ENCODE measurements around the gene INSIG1. TPM values are rescaled to one million over a fixed set of nuclear protein-coding genes. Genes with fewer than 3 reads are reported as not detected.

Gene INSIG1
- total and polyA plus RNA-seq, 2 experiments from 2014 or later = 70.3 to 131 TPM

DNA sequence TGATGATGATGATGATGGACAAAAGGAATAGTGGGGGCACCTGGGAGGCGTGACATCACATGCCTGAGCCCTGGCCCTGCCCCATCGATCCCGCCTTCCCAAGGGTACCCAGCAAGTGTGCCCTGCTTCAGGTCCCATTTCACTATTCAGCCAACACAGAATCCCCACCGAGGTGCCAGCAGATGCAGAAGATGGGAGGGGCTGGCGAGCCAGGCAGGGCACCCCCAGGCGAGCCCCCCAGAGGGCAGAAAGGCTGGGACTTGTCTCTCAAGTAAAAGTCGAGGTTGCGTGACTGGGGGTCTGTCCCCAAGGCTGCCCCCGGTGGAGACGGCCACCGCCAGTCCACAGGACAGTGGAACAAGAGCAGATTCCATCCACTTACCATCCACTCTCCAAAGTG is 57.5 kb downstream of the INSIG1 start:
- TF ChIP-seq JUNB (IDR thresholded peaks at IDR 0.05; ENCODE audit: unreplicated experiment) (no peak), NANOG (IDR thresholded peaks at IDR 0.05; ENCODE audit: borderline replicate concordance) (no peak), CREB1 (CRISPR knock-in tag; IDR thresholded peaks at IDR 0.05; ENCODE audit: low read depth) (no peak), EZH2phosphoT487 (IDR thresholded peaks at IDR 0.05; ENCODE audit: unreplicated experiment) (no peak), ZNF331 (CRISPR knock-in tag; IDR thresholded peaks at IDR 0.05; ENCODE audit: low read depth) (no peak), EZH2 (IDR thresholded peaks at IDR 0.05; ENCODE audit: low read depth, unreplicated experiment) (no peak)
- TF ChIP-seq, protein P1, sequence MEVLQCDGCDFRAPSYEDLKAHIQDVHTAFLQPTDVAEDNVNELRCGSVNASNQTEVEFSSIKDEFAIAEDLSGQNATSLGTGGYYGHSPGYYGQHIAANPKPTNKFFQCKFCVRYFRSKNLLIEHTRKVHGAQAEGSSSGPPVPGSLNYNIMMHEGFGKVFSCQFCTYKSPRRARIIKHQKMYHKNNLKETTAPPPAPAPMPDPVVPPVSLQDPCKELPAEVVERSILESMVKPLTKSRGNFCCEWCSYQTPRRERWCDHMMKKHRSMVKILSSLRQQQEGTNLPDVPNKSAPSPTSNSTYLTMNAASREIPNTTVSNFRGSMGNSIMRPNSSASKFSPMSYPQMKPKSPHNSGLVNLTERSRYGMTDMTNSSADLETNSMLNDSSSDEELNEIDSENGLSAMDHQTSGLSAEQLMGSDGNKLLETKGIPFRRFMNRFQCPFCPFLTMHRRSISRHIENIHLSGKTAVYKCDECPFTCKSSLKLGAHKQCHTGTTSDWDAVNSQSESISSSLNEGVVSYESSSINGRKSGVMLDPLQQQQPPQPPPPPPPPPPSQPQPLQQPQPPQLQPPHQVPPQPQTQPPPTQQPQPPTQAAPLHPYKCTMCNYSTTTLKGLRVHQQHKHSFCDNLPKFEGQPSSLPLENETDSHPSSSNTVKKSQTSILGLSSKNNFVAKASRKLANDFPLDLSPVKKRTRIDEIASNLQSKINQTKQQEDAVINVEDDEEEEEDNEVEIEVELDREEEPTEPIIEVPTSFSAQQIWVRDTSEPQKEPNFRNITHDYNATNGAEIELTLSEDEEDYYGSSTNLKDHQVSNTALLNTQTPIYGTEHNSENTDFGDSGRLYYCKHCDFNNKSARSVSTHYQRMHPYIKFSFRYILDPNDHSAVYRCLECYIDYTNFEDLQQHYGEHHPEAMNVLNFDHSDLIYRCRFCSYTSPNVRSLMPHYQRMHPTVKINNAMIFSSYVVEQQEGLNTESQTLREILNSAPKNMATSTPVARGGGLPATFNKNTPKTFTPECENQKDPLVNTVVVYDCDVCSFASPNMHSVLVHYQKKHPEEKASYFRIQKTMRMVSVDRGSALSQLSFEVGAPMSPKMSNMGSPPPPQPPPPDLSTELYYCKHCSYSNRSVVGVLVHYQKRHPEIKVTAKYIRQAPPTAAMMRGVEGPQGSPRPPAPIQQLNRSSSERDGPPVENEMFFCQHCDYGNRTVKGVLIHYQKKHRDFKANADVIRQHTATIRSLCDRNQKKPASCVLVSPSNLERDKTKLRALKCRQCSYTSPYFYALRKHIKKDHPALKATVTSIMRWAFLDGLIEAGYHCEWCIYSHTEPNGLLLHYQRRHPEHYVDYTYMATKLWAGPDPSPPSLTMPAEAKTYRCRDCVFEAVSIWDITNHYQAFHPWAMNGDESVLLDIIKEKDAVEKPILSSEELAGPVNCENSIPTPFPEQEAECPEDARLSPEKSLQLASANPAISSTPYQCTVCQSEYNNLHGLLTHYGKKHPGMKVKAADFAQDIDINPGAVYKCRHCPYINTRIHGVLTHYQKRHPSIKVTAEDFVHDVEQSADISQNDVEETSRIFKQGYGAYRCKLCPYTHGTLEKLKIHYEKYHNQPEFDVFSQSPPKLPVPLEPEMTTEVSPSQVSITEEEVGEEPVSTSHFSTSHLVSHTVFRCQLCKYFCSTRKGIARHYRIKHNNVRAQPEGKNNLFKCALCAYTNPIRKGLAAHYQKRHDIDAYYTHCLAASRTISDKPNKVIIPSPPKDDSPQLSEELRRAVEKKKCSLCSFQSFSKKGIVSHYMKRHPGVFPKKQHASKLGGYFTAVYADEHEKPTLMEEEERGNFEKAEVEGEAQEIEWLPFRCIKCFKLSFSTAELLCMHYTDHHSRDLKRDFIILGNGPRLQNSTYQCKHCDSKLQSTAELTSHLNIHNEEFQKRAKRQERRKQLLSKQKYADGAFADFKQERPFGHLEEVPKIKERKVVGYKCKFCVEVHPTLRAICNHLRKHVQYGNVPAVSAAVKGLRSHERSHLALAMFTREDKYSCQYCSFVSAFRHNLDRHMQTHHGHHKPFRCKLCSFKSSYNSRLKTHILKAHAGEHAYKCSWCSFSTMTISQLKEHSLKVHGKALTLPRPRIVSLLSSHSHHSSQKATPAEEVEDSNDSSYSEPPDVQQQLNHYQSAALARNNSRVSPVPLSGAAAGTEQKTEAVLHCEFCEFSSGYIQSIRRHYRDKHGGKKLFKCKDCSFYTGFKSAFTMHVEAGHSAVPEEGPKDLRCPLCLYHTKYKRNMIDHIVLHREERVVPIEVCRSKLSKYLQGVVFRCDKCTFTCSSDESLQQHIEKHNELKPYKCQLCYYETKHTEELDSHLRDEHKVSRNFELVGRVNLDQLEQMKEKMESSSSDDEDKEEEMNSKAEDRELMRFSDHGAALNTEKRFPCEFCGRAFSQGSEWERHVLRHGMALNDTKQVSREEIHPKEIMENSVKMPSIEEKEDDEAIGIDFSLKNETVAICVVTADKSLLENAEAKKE (CRISPR knock-in tag; IDR thresholded peaks at IDR 0.05) = no peak
- H3K27me3 Mint-ChIP-seq (ENCODE audit: insufficient read depth, low read depth, poor library complexity) = peaks cover 29% of the 10 kb centered on the region
- peaks cover 16% of the 10 kb centered on the region for H3K9me3 Mint-ChIP-seq
- DNase-seq (ENCODE audit: low spot score) (no peak), ATAC-seq (no peak)
- Histone ChIP-seq H3K9me2 (ENCODE audit: insufficient read depth) (no peaks in the 10 kb centered on the region), H3K4me2 (no peak overlapping the region), H3K36me3 (ENCODE audit: insufficient read depth) (no peaks in the 10 kb centered on the region), H3F3A (replicated peaks; ENCODE audit: low read depth) (no peaks in the 10 kb centered on the region), H4K20me1 (replicated peaks; ENCODE audit: insufficient read depth) (no peaks in the 10 kb centered on the region), H3K4me3 (no peak overlapping the region), H3K27me3 (ENCODE audit: insufficient read depth) (no peaks in the 10 kb centered on the region), H2AFZ (no peak overlapping the region), H3K4me1 (ENCODE audit: insufficient read depth) (no peaks in the 10 kb centered on the region), H3K79me2 (replicated peaks; ENCODE audit: insufficient read depth) (no peaks in the 10 kb centered on the region), H3K27ac (ENCODE audit: low read depth) (no peak overlapping the region)
- no peak overlapping the region for H3K27ac Mint-ChIP-seq
- peaks cover 4% of the 10 kb centered on the region for H3K36me3 Mint-ChIP-seq (ENCODE audit: low read depth)
- peaks cover 11% of the 10 kb centered on the region for H3K4me1 Mint-ChIP-seq
- no peak overlapping the region for H3K4me3 Mint-ChIP-seq

DNA sequence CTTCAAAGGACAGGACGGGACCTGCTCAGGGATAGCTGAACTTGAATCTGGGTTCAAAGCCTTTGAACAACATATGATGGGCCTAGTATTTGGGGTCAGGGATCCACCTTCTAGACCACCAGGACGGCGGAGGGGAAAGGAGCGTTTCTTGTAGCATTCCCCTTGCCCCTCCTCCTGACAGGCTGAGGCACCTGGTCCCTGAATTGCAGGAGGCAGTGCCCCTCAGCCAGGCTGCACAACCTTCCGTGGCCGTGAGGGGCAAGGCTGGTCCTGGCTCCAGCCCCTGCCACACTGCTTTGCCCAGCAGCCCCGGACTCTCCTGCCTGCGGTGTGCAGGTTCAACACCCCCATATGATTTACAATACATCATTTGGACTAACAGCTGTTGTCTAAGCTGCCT is 58.1 kb downstream of the INSIG1 start:
- Mint-ChIP-seq H3K4me3 (no peak overlapping the region), H3K27ac (no peak overlapping the region), H3K27me3 (ENCODE audit: insufficient read depth, low read depth, poor library complexity) (peaks cover 31% of the 10 kb centered on the region), H3K4me1 (peaks cover 11% of the 10 kb centered on the region), H3K36me3 (ENCODE audit: low read depth) (peaks cover 2% of the 10 kb centered on the region), H3K9me3 (peaks cover 13% of the 10 kb centered on the region)
- Histone ChIP-seq H3F3A (replicated peaks; ENCODE audit: low read depth) (no peaks in the 10 kb centered on the region), H4K20me1 (replicated peaks; ENCODE audit: insufficient read depth) (no peaks in the 10 kb centered on the region), H3K4me3 (no peak overlapping the region), H3K4me2 (no peak overlapping the region), H3K36me3 (ENCODE audit: insufficient read depth) (no peaks in the 10 kb centered on the region), H3K4me1 (ENCODE audit: insufficient read depth) (no peaks in the 10 kb centered on the region), H2AFZ (no peak overlapping the region), H3K79me2 (replicated peaks; ENCODE audit: insufficient read depth) (no peaks in the 10 kb centered on the region), H3K9me2 (ENCODE audit: insufficient read depth) (no peaks in the 10 kb centered on the region), H3K27me3 (ENCODE audit: insufficient read depth) (no peaks in the 10 kb centered on the region), H3K27ac (ENCODE audit: low read depth) (no peak overlapping the region)
- no peak for ATAC-seq
- no peak for DNase-seq (ENCODE audit: low spot score)
- TF ChIP-seq, protein P2, sequence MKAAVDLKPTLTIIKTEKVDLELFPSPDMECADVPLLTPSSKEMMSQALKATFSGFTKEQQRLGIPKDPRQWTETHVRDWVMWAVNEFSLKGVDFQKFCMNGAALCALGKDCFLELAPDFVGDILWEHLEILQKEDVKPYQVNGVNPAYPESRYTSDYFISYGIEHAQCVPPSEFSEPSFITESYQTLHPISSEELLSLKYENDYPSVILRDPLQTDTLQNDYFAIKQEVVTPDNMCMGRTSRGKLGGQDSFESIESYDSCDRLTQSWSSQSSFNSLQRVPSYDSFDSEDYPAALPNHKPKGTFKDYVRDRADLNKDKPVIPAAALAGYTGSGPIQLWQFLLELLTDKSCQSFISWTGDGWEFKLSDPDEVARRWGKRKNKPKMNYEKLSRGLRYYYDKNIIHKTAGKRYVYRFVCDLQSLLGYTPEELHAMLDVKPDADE (IDR thresholded peaks at IDR 0.05) = no peak
- TF ChIP-seq JUNB (IDR thresholded peaks at IDR 0.05; ENCODE audit: unreplicated experiment) = no peak

Measured in GM23338 (cell line).